Right ventricle myocardium inferior (tissue), 1 donor: Measurements from ENCODE around the gene GSE1. TPM values are rescaled to one million over a fixed set of nuclear protein-coding genes. Genes with fewer than 3 reads are reported as not detected.
A peak's percentile ranks its signal among the peaks of the same experiment; 100 is the strongest.

Source experiments
- ATAC-seq: fragments of 200-7000 bp; cut with Tn5 transposase; one replicate; pipeline ENCODE4 v1.9.1; 2020; ENCODE audit warnings: mild to moderate bottlenecking, moderate library complexity
- DNase-seq: peaks from one replicate; pipeline ENCODE4 v3.0.0; 2021; ENCODE audit errors: missing footprints
- intact Hi-C: fragments of 100-400 bp; cut with DNase I; formaldehyde crosslinking; loops from one replicate; pipeline ENCODE4 v1.11.0; 2022
- total RNA-seq: library from RNA; stranded (reverse); fragmentation: NEBNext Ultra II Directional; extraction: Animal tissue kit (Norgen Biotek cat#: 25700); gene quantifications from one replicate; pipeline ENCODE4 v1.2.1, GENCODE V29; 2021
- donor health status: DM: no; HTN: yes; CAD: no; lungs with severe emphysema.

Gene GSE1
- total RNA-seq, 1 donor from 2014 or later: 28.9 TPM

GRCh38 chr16:85636234-85636812 is 23.2 kb downstream of the GSE1 start:
- intact Hi-C loops: no loop called here
- no peak for ATAC-seq
- DNase-seq: no peak

GRCh38 chr16:85637061-85637807 is 24.1 kb downstream of the GSE1 start:
- intact Hi-C loops: no loop called here
- no peak for DNase-seq
- no peak for ATAC-seq

GRCh38 chr16:85637808-85638647 is 24.9 kb downstream of the GSE1 start:
- DNase-seq (peak; percentile 80), ATAC-seq (peak; percentile 63)
- intact Hi-C loops: no loop called here

- DNase-seq: no peak
- no peak for ATAC-seq
- intact Hi-C loops: no loop called here
Observed at GRCh38 chr16:85638695-85639409, 25.7 kb downstream of the GSE1 start.

GRCh38 chr16:85639529-85640253 is 26.6 kb downstream of the GSE1 start:
- DNase-seq (peak; percentile 81), ATAC-seq (peak; percentile 83)
- intact Hi-C loops: no loop called here

- ATAC-seq (no peak), DNase-seq (no peak)
- intact Hi-C loops: no loop called here
Observed at GRCh38 chr16:85640254-85640558, 27.1 kb downstream of the GSE1 start.

GRCh38 chr16:85640585-85640984 is 27.5 kb downstream of the GSE1 start:
- DNase-seq: no peak
- ATAC-seq: no peak
- intact Hi-C loops: no loop called here

GRCh38 chr16:85641305-85641704 is 28.2 kb downstream of the GSE1 start:
- no peak for DNase-seq
- no peak for ATAC-seq

GRCh38 chr16:85641776-85642176 is 28.7 kb downstream of the GSE1 start:
- intact Hi-C loops: loop anchor here (1.0 kb wide), 1 partner anchor 26 kb away; no protein-coding TSS in a partner anchor
- DNase-seq: no peak
- peak; percentile 70 for ATAC-seq

More at GRCh38 chr16:85641305-85641704, 28.2 kb downstream of the GSE1 start:
- intact Hi-C loops: loop anchor here (1.0 kb wide), 1 partner anchor 26 kb away; no protein-coding TSS in a partner anchor

GRCh38 chr16:85642762-85643358 is 29.7 kb downstream of the GSE1 start:
- no peak for ATAC-seq
- no peak for DNase-seq
- intact Hi-C loops: no loop called here

- intact Hi-C loops: no loop called here
- ATAC-seq: no peak
Observed at GRCh38 chr16:85643631-85644030, 30.5 kb downstream of the GSE1 start.

GRCh38 chr16:85644093-85644712 is 31.1 kb downstream of the GSE1 start:
- no peak for ATAC-seq
- intact Hi-C loops: no loop called here
- DNase-seq: no peak

More at GRCh38 chr16:85643631-85644030, 30.5 kb downstream of the GSE1 start:
- no peak for DNase-seq

- ATAC-seq (no peak), DNase-seq (no peak)
- intact Hi-C loops: no loop called here
Observed at GRCh38 chr16:85645021-85645589, 32.0 kb downstream of the GSE1 start.

GRCh38 chr16:85646358-85646907 is 33.3 kb downstream of the GSE1 start:
- ATAC-seq: no peak
- intact Hi-C loops: no loop called here
- DNase-seq: no peak

- intact Hi-C loops: no loop called here
- no peak for DNase-seq
- no peak for ATAC-seq
Observed at GRCh38 chr16:85646976-85647375, 33.9 kb downstream of the GSE1 start.

- ATAC-seq: no peak
- peak; percentile 60 for DNase-seq
- intact Hi-C loops: no loop called here
Observed at GRCh38 chr16:85648070-85648714, 35.1 kb downstream of the GSE1 start.

- intact Hi-C loops: no loop called here
- no peak for DNase-seq
- ATAC-seq: no peak
Observed at GRCh38 chr16:85648805-85649204, 35.7 kb downstream of the GSE1 start.
